SK-N-SH treated with all-trans-retinoic acid at 6 μM for 48 hours (cell line): ENCODE results near the gene ATF5.

Experiments used
- ATAC-seq: fragments of 200-7000 bp; cut with Tn5 transposase; 3 replicates; pipeline ENCODE4 v1.9.1; 2020; ENCODE audit warnings: mild to moderate bottlenecking, moderate library complexity
- ARNTL ChIP-seq: fragments of 450-650 bp; formaldehyde crosslinking; IDR thresholded peaks from 2 replicates; pipeline ENCODE4 v1.5.0; 2020; ENCODE audit warnings: low read depth, mild to moderate bottlenecking, moderate library complexity, borderline replicate concordance
- BACH2 ChIP-seq: fragments of 250-450 bp; sonication (Bioruptor Pico); IDR thresholded peaks from 2 replicates; pipeline ENCODE4 v1.9.0; 2021; ENCODE audit warnings: mild to moderate bottlenecking, borderline replicate concordance
- CSDC2 ChIP-seq: fragments of 250-450 bp; sonication (Bioruptor Pico); IDR thresholded peaks from 2 replicates; pipeline ENCODE4 v1.5.0; 2020; ENCODE audit warnings: mild to moderate bottlenecking, moderate library complexity
- CSRNP3 ChIP-seq: fragments of 250-450 bp; sonication (Bioruptor Pico); IDR thresholded peaks from 2 replicates; pipeline ENCODE4 v1.5.1; 2021; ENCODE audit warnings: mild to moderate bottlenecking, moderate library complexity
- ESRRG ChIP-seq: fragments of 250-450 bp; sonication (Bioruptor Pico); IDR thresholded peaks from 2 replicates; pipeline ENCODE4 v1.6.1; 2021; ENCODE audit warnings: mild to moderate bottlenecking
- GLIS3 ChIP-seq: fragments of 250-450 bp; sonication (Bioruptor Pico); IDR thresholded peaks from 2 replicates; pipeline ENCODE4 v1.5.0; 2020; ENCODE audit warnings: mild to moderate bottlenecking, moderate library complexity
- ISL1 ChIP-seq: fragments of 250-450 bp; sonication (Bioruptor Pico); IDR thresholded peaks from 2 replicates; pipeline ENCODE4 v2.1.2; 2022; ENCODE audit warnings: mild to moderate bottlenecking, moderate library complexity
- OSR1 ChIP-seq: fragments of 250-450 bp; sonication (Bioruptor Pico); IDR thresholded peaks from 2 replicates; pipeline ENCODE4 v1.8.0; 2022; ENCODE audit warnings: moderate library complexity, mild to moderate bottlenecking, inconsistent platforms
- PATZ1 ChIP-seq: fragments of 250-450 bp; sonication (Bioruptor Pico); IDR thresholded peaks from 2 replicates; pipeline ENCODE4 v1.8.0; 2020; ENCODE audit warnings: mild to moderate bottlenecking, moderate library complexity, borderline replicate concordance
- POU6F1 ChIP-seq: fragments of 250-450 bp; sonication (Bioruptor Pico); IDR thresholded peaks from 2 replicates; pipeline ENCODE4 v1.8.0; 2021; ENCODE audit warnings: low read depth, mild to moderate bottlenecking, moderate library complexity, borderline replicate concordance
- PPARA ChIP-seq: fragments of 250-450 bp; sonication (Bioruptor Pico); IDR thresholded peaks from 2 replicates; pipeline ENCODE4 v1.5.0; 2020; ENCODE audit warnings: mild to moderate bottlenecking, borderline replicate concordance
- RARB ChIP-seq: fragments of 250-450 bp; sonication (Bioruptor Pico); IDR thresholded peaks from 2 replicates; pipeline ENCODE4 v1.8.0; 2021; ENCODE audit warnings: mild to moderate bottlenecking, moderate library complexity
- TCF4 ChIP-seq: fragments of 250-450 bp; sonication (Bioruptor Pico); IDR thresholded peaks from 2 replicates; pipeline ENCODE4 v1.8.0; 2021; ENCODE audit warnings: mild to moderate bottlenecking, moderate library complexity, borderline replicate concordance
- TOX ChIP-seq: fragments of 250-450 bp; sonication (Bioruptor Pico); IDR thresholded peaks from 2 replicates; pipeline ENCODE4 v1.8.0; 2021; ENCODE audit warnings: mild to moderate bottlenecking, moderate library complexity, borderline replicate concordance
- TSHZ2 ChIP-seq: fragments of 250-450 bp; sonication (Bioruptor Pico); IDR thresholded peaks from 2 replicates; pipeline ENCODE4 v1.5.0; 2020; ENCODE audit warnings: mild to moderate bottlenecking, moderate library complexity
- ZC3H10 ChIP-seq: fragments of 250-450 bp; sonication (Bioruptor Pico); IDR thresholded peaks from 2 replicates; pipeline ENCODE4 v1.5.1; 2021; ENCODE audit warnings: mild to moderate bottlenecking, moderate library complexity
- ZFP3 ChIP-seq: fragments of 250-450 bp; sonication (Bioruptor Pico); IDR thresholded peaks from 2 replicates; pipeline ENCODE4 v1.5.0; 2020; ENCODE audit warnings: mild to moderate bottlenecking, moderate library complexity
- ZFP30 ChIP-seq: fragments of 450-650 bp; formaldehyde crosslinking; IDR thresholded peaks from 2 replicates; pipeline ENCODE4 v1.5.0; 2022; ENCODE audit warnings: mild to moderate bottlenecking, moderate library complexity
- ZNF565 ChIP-seq: fragments of 450-650 bp; formaldehyde crosslinking; conservative IDR thresholded peaks from 2 replicates; pipeline ENCODE4 v1.5.0; 2020; ENCODE audit warnings: low read depth, mild to moderate bottlenecking, moderate library complexity
- ZNF70 ChIP-seq: fragments of 450-650 bp; formaldehyde crosslinking; IDR thresholded peaks from 2 replicates; pipeline ENCODE4 v1.5.0; 2020; ENCODE audit warnings: mild to moderate bottlenecking, moderate library complexity

The ATF5 gene

GRCh38 chr19:49968279-49968922 lies 39.4 kb downstream of the ATF5 start:
- ATAC-seq, result no peak
- TF ChIP-seq ARNTL (CRISPR knock-in tag) (no peak), GLIS3 (CRISPR knock-in tag) (no peak), ZFP30 (CRISPR knock-in tag) (no peak), TOX (CRISPR knock-in tag) (no peak), ZNF565 (CRISPR knock-in tag) (no peak), ISL1 (no peak), ESRRG (CRISPR knock-in tag) (no peak), BACH2 (CRISPR knock-in tag) (no peak), CSDC2 (no peak)

- ATAC-seq, result peak; percentile 27; the same call in 2 of the 3 replicates
Measured at GRCh38 chr19:49969355-49969754, 40.4 kb downstream of the ATF5 start.

- TF ChIP-seq BACH2 (CRISPR knock-in tag) (no peak), ESRRG (CRISPR knock-in tag) (no peak), RARB (CRISPR knock-in tag) (no peak), ZFP30 (CRISPR knock-in tag) (no peak), TSHZ2 (no peak), CSDC2 (no peak), ISL1 (no peak), ZNF70 (CRISPR knock-in tag) (no peak), PPARA (CRISPR knock-in tag) (no peak), ZNF565 (CRISPR knock-in tag) (no peak), ZC3H10 (CRISPR knock-in tag) (no peak), CSRNP3 (CRISPR knock-in tag) (no peak), PATZ1 (CRISPR knock-in tag) (no peak), TCF4 (CRISPR knock-in tag) (no peak), ZFP3 (CRISPR knock-in tag) (no peak), OSR1 (no peak), POU6F1 (CRISPR knock-in tag) (no peak), GLIS3 (CRISPR knock-in tag) (no peak)
- TF ChIP-seq, all 23 proteins: peak for 0
- peak; percentile 13; the same call in 2 of the 3 replicates for ATAC-seq
Measured at GRCh38 chr19:49971991-49972411, 43.0 kb downstream of the ATF5 start.

GRCh38 chr19:49972841-49973240 lies 43.8 kb downstream of the ATF5 start:
- TF ChIP-seq ZFP3 (CRISPR knock-in tag) (no peak), OSR1 (no peak), RARB (CRISPR knock-in tag) (no peak), TCF4 (CRISPR knock-in tag) (no peak), ZFP30 (CRISPR knock-in tag) (no peak), ZNF565 (CRISPR knock-in tag) (no peak)

More at GRCh38 chr19:49972841-49973240, 43.8 kb downstream of the ATF5 start:
- ATAC-seq, result no peak
